AG09319 (cell line): Measurements from ENCODE around the gene FREM1.

Experiments
- DNase-seq: peaks from one replicate; pipeline ENCODE4 v3.0.0-alpha.2; 2010; ENCODE audit warnings: low read depth; ENCODE audit errors: extremely low read depth
- CTCF ChIP-seq: IDR thresholded peaks from 2 replicates; pipeline ENCODE4 v1.5.1; 2011; ENCODE audit warnings: low read depth, mild to moderate bottlenecking, inconsistent platforms, low read length, moderate library complexity

FREM1 gene

DNA sequence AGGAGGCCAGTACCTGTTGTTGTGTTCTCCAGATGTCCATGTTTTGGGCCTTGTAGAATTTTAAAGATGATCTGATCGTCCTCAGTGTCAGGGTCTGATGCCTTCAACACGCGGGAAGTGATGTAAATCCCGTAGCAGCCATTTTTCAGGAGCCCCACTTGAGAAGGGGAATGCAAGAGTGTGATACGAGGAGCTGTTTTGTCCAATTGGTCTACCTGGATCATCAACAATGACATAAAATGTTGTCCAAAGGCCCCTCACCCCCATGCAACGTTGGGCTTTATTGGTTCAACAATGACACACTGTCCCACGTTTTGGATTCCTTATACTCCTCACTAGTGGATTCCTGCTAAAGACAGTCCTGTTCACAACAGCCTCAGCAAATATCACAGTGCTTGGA, 139.6 kb downstream of the FREM1 start:
- no peak for DNase-seq
- no peak for TF ChIP-seq CTCF

GRCh38 chr9:14769230-14769571, 141.0 kb downstream of the FREM1 start:
- DNase-seq, result no peak
- TF ChIP-seq CTCF, result no peak

DNA sequence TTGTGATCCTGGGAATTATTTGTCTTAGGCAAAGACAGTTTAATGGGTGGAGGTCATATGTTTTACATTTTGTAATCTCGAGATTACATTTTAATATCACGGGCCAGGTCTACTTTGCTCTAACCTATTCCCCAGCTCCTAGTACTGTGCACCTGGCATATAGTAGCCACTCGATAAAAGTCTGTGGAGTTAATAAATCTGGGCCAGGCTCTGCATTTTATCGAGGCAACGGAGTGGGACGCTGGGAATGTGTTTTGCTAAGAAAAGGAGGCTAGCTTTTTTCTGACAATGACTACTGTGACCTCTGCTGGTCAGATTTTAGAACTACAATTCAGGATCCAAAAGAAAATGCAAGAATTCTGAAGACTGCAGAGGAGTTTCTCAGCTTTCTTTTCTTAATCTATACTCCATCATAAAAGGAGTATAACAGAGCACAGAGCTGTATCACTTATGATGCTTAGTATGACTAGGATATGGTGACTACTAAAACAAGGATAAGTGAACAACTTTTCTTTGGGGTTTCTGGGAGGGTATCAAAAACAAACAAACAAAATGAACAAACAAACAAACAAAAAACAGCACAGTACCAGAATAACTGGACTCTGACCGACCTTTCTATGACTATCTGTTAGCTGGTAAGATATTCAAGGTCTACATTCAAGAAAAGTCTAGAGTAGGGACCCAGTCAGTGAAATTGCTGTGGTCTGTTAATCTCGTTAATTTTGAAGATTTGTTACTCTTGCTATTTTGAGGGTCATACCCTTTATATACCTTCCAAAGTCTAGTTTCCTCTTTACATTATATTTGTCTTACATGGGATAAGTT, 141.6 kb downstream of the FREM1 start:
- TF ChIP-seq CTCF, result peak; percentile 72
- peak; percentile 23 for DNase-seq

GRCh38 chr9:14766299-14766698, 143.9 kb downstream of the FREM1 start:
- peak; percentile 16 for DNase-seq
- no peak for TF ChIP-seq CTCF

- DNase-seq, result no peak
- TF ChIP-seq CTCF, result no peak
Observed at GRCh38 chr9:14761584-14761983, 148.6 kb downstream of the FREM1 start.

DNA sequence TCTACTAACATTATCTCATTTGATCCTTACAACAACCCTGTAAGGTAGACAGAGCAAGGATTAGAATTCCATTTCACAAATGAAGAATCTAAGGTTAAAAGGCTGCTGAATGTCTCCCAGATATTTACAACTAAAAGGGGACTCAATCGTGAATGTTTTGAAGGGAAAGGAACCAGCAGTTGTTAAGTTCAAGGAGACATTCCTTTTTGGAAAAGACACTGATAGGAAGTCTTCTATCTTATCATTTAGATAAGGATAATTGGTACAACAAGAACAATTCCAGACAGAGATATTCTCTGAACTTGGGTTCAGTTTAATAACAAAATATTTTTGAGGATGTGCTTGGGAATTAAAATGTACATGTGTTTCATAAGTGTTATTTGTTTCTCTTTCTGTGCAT, 150.2 kb downstream of the FREM1 start:
- no peak for DNase-seq
- TF ChIP-seq CTCF, result no peak

GRCh38 chr9:14756291-14756690, 153.9 kb downstream of the FREM1 start:
- no peak for DNase-seq
- TF ChIP-seq CTCF, result no peak
